T-helper 2 cell (primary cell): ENCODE results near the gene FOXN1.

Experiments used
- DNase-seq, 5 experiments: peaks; one replicate each; pipeline versions ENCODE4 v3.0.0 to v3.0.0-alpha.2; 2012 to 2022

FOXN1 gene

GRCh38 chr17:28527181-28527681 is 21.1 kb downstream of the FOXN1 start:
- DNase-seq = no peak

GRCh38 chr17:28527859-28528258 is 21.7 kb downstream of the FOXN1 start:
- no peak for DNase-seq

GRCh38 chr17:28528327-28529012 is 22.3 kb downstream of the FOXN1 start:
- DNase-seq = no peak

- DNase-seq = no peak
These were observed 22.9 kb downstream of the FOXN1 start for GRCh38 chr17:28529013-28529400.

GRCh38 chr17:28530250-28530649 is 24.1 kb downstream of the FOXN1 start:
- DNase-seq = no peak

- no peak for DNase-seq
These were observed 24.8 kb downstream of the FOXN1 start for GRCh38 chr17:28530926-28531325.

GRCh38 chr17:28532050-28532960 is 26.2 kb downstream of the FOXN1 start:
- DNase-seq = no peak

GRCh38 chr17:28533091-28533807 is 27.1 kb downstream of the FOXN1 start:
- no peak for DNase-seq

GRCh38 chr17:28534740-28535375 is 28.7 kb downstream of the FOXN1 start:
- no peak for DNase-seq

- no peak for DNase-seq
These were observed 30.5 kb downstream of the FOXN1 start for GRCh38 chr17:28536532-28537218.

GRCh38 chr17:28537219-28537610 is 31.1 kb downstream of the FOXN1 start:
- no peak for DNase-seq

GRCh38 chr17:28538296-28538895 is 32.2 kb downstream of the FOXN1 start:
- no peak for DNase-seq

- DNase-seq = no peak
These were observed 34.1 kb downstream of the FOXN1 start for GRCh38 chr17:28540231-28540630.

- DNase-seq = no peak
These were observed 35.3 kb downstream of the FOXN1 start for GRCh38 chr17:28541439-28541838.

- DNase-seq = no peak
These were observed 38.4 kb downstream of the FOXN1 start for GRCh38 chr17:28544402-28545140.

- no peak for DNase-seq
These were observed 39.0 kb downstream of the FOXN1 start for GRCh38 chr17:28545141-28545503.

GRCh38 chr17:28545787-28546415 is 39.8 kb downstream of the FOXN1 start:
- no peak for DNase-seq

GRCh38 chr17:28547096-28547622 is 41.0 kb downstream of the FOXN1 start:
- DNase-seq = no peak

- DNase-seq = peak in 4 of 5 experiments; percentile 31 to 63 (median 46)
These were observed 41.7 kb downstream of the FOXN1 start for GRCh38 chr17:28547623-28548416.
